Measurements from ENCODE around the gene YTHDF1.

The YTHDF1 gene

DNA sequence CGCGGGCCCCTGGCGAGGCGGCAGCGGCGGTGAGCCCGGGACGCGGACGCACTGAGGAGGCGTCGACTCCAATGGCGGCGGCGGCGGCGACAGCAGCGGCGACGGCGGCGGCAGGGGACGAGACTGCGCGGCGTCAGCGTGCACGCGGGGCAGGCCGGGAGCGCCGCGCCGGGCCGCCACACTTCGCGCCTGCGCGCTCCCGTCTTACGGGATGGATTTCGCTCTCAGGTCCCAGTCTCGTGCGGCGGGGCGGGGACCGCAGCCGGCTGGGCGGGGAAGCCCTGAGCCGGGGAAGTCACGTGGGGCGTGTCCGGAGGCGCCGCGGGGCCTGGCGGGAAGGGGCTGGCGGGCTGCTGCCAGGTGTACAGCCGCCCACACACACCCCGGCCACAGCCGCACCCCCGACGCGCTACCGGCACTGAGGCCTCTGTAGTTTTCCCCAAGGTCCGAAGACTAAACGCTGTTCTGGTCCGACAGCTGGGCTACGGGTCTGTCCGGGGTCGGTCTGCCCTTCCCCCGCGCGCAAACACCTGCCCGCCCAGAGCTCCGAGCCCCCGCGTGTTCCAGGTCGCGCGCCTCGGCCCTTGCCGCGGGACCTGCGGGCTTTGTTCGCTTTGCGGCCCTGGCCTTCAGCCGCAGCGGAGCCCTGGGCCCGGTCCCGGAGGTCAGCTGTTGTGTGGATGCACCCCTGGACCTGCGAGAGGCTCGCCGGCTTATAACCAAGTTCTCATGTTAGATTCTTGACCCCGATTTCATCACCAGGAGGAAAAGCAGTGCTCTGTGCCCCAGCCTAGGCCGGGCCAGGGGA is at the start of gene YTHDF1:
Gene YTHDF1, minus strand, starts transcription at position 91 of the 808 bp plus-strand sequence. CDS start 239 bp downstream, outside the sequence.
- TF ChIP-seq, protein P1, sequence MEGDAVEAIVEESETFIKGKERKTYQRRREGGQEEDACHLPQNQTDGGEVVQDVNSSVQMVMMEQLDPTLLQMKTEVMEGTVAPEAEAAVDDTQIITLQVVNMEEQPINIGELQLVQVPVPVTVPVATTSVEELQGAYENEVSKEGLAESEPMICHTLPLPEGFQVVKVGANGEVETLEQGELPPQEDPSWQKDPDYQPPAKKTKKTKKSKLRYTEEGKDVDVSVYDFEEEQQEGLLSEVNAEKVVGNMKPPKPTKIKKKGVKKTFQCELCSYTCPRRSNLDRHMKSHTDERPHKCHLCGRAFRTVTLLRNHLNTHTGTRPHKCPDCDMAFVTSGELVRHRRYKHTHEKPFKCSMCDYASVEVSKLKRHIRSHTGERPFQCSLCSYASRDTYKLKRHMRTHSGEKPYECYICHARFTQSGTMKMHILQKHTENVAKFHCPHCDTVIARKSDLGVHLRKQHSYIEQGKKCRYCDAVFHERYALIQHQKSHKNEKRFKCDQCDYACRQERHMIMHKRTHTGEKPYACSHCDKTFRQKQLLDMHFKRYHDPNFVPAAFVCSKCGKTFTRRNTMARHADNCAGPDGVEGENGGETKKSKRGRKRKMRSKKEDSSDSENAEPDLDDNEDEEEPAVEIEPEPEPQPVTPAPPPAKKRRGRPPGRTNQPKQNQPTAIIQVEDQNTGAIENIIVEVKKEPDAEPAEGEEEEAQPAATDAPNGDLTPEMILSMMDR (conservative IDR thresholded peaks at IDR 0.05; ENCODE audit: low read depth, low read length) = no peak
- peak; percentile 75 for DNase-seq (ENCODE audit: low read depth)
- peak within 1 kb of the TSS; percentile 68 for H3K4me3 ChIP-seq (ENCODE audit: low read length)

DNA sequence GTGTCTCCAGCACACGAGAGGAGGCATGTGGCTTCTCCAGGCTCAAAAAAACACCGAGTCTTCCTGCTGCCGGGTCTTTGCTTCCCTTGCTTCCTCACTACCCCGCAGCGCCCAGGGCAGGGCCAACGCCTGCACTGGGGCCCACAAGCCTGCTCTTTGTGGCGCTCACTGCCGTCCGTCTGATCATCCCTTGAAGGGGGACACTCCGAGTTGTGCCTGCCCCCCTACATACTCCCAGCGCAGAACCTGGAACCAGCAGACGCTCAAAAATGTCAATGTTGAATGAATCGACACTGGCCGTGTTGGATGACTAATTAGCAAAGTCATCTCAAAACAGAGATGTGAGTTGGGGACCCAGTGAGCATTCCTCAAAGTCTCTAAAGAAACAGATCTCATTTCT is 48.6 kb upstream of the YTHDF1 start:
- DNase-seq (ENCODE audit: low read depth) = no peak
- no peak overlapping the region for H3K4me3 ChIP-seq (ENCODE audit: low read length)
- TF ChIP-seq, protein P1 (conservative IDR thresholded peaks at IDR 0.05; ENCODE audit: low read depth, low read length) = no peak

DNA sequence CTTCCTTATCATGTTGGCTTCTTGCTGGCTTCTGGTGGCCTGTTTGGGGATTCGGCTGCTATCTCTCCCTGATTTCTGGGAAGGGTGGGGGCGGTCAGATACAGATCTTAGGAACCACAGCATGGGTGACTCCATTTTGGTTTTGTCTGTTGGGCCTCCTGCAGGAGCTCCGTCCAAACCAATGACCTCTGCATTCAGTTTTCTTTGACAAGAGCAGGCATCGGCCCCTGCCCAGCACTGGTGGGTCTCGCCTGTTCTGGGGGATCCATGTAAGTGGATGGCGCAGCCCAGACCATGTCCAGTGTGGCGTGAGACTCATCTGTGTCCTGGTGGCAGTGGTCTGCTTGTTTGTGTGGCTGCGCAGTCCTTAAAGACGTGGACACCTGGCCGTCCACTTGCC is 48.1 kb upstream of the YTHDF1 start:
- TF ChIP-seq, protein P1 (conservative IDR thresholded peaks at IDR 0.05; ENCODE audit: low read depth, low read length) = no peak
- DNase-seq (ENCODE audit: low read depth) = no peak
- no peak overlapping the region for H3K4me3 ChIP-seq (ENCODE audit: low read length)

DNA sequence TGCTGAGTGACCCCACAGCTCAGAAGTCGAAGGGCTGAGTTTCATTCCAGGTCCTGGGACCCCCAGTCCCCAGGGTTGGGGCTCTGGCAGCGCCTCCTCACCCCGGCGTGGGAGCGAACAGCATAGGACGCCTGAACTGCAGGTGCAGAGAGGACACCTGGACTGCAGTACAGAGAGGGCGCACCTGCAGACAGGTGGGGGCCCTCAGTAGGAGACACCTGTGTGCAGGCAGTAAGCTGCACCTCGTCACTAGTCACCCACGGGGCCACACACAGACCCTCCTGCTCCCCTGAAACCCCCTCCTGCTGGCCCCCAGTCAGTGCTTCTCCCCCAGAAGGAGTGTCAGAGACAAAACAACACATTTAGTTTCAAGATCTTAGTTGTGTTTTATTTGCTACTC is 46.9 kb upstream of the YTHDF1 start:
- no peak overlapping the region for H3K4me3 ChIP-seq (ENCODE audit: low read length)
- TF ChIP-seq, protein P1 (conservative IDR thresholded peaks at IDR 0.05; ENCODE audit: low read depth, low read length) = no peak
- DNase-seq (ENCODE audit: low read depth) = no peak

DNA sequence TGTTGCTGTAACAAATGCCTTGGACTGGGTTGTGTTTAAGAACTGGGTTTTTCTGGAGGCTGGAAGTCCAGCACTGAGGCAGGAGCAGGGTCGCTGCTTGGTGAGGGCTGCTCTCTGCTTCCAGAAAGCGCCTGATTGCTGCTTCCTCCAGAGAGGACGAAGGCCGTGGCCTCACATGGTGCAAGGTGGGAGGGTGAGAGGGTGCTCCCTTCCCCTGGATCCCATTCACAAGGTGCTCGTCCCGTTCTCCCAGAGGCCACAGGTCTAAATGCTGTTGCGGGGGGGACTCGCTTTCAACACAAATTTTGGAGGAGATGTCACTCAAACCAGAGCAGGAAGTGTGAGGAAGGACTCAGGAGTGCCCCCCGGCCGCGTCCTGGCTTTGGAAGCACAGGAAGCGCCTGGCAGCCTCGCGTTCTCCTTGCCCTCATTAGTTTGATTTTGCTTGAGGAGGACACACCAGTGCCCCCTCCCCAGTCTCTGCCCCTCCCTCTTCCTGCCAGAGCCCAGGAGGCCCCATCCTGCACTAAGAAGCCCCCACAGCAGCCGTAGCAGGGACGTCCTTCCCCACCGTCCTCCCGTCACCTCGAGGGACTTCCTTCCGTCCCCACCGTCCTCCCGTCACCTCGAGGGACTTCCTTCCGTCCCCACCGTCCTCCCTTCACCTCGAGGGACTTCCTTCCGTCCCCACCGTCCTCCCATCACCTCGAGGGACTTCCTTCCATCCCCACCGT is 46.0 kb upstream of the YTHDF1 start:
- DNase-seq (ENCODE audit: low read depth) = no peak
- H3K4me3 ChIP-seq (ENCODE audit: low read length) = no peak overlapping the region
- TF ChIP-seq, protein P1 (conservative IDR thresholded peaks at IDR 0.05; ENCODE audit: low read depth, low read length) = no peak

DNA sequence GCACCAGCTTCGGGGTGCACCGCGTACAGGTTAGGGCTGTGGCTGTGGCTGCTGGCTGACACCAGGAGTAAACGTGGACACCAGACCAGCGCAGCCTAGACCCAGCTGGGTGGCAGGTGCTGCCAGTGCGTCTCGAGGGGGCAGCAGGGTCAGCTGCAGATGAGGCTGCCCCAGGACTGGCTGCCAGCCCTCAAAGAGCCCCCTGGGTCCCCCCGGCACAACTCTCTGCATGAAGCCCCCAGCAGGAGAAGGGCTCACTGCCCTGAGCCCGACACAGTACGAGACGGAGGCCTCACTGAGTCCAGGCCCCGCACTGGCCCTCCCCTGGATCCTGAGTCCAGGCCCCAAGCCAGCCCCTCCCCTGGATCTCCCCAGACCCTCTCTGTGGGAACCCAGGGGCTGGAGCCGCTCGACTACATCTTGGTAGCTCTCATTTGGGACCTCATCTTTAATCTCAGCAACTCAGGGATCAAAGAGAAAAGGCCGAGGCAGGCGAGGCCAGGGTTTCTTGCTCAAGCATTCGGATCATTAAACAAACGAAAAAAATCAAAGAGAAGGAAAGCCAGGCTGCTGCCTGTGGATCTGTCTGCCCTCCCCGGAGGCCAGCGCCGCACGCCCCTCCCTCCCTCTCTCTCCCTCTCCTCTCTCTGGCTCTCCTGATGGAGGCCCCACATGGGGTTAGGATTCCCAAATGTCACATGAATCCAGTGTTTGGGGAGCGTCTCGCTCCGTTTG is 45.3 kb upstream of the YTHDF1 start:
- TF ChIP-seq, protein P1 (conservative IDR thresholded peaks at IDR 0.05; ENCODE audit: low read depth, low read length) = no peak
- H3K4me3 ChIP-seq (ENCODE audit: low read length) = no peak overlapping the region
- DNase-seq (ENCODE audit: low read depth) = no peak
